Testis (tissue), 3 donors: Measurements from ENCODE around the gene SLC25A11. TPM values are rescaled to one million over a fixed set of nuclear protein-coding genes. Genes with fewer than 3 reads are reported as not detected.

Source experiments
- DNase-seq: peaks from one replicate; pipeline ENCODE4 v3.0.0-alpha.2; 2019
- H3K27ac ChIP-seq, 2 donors: fragments of 200-600 bp; sonication (generic); one replicate each; pipeline ENCODE4 v1.5.1; 2019
- H3K27me3 ChIP-seq: fragments of 200-600 bp; sonication (generic); one replicate; pipeline ENCODE4 v1.5.1; 2019
- H3K36me3 ChIP-seq: fragments of 200-600 bp; sonication (generic); one replicate; pipeline ENCODE4 v1.5.1; 2017; ENCODE audit warnings: low read depth; ENCODE audit errors: missing control alignments
- H3K4me1 ChIP-seq: fragments of 200-600 bp; sonication (generic); one replicate; pipeline ENCODE4 v1.5.1; 2019
- H3K4me3 ChIP-seq, 2 donors: fragments of 200-600 bp; sonication (generic); one replicate each; pipeline ENCODE4 v1.5.1; 2017 to 2019
- H3K9me3 ChIP-seq: fragments of 200-600 bp; sonication (generic); one replicate; pipeline ENCODE4 v1.5.1; 2017
- POLR2A ChIP-seq: fragments of 450-650 bp; IDR thresholded peaks from one replicate; pipeline ENCODE4 v1.6.1; 2017; ENCODE audit warnings: antibody characterized with exemption, mild to moderate bottlenecking, moderate library complexity
- WGBS, 2 donors: methylation state at CpG; one replicate each; pipeline ENCODE4 v1.1.5; 2018; 5-methylcytosine and 5-hydroxymethylcytosine counted together
- intact Hi-C: fragments of 100-400 bp; cut with DNase I; formaldehyde crosslinking; loops from one replicate; pipeline ENCODE4 v1.15.1; 2023; ENCODE audit warnings: low total_unique reads
- polyA plus RNA-seq: library from polyadenylated mRNA; stranded (reverse); fragments of 350-450 nt; fragmentation: Illumina TruSeq; extraction: RNeasy Lipid Tissue Mini Kit (QIAGEN cat#74804); gene quantifications from one replicate; pipeline ENCODE4 v1.2.3, GENCODE V29; 2014; ENCODE audit warnings: low read depth, low replicate concordance; ENCODE audit not compliant: insufficient read depth
- total RNA-seq, 2 donors: library from RNA; depleted of rRNA; stranded (reverse); fragments of >200 nt; gene quantifications; one replicate each; pipeline ENCODE4 v1.2.3, GENCODE V29; 2016
- TF ChIP-seq, protein P1 (sequence below), 3 experiments: fragments of 450-650 bp in 2 of 3; fragments of 200-600 bp in 1 of 3; sonication (generic) in 1 of 3; IDR thresholded peaks; one replicate each; pipeline ENCODE4 v1.5.1; 2016 to 2019; ENCODE audit warnings: antibody characterized with exemption in 3 of 3, mild to moderate bottlenecking in 2 of 3, moderate library complexity in 1 of 3

Gene SLC25A11
- total and polyA plus RNA-seq, 3 donors from 2014 or later = 23.7 to 25.9 (median 24.3) TPM

DNA sequence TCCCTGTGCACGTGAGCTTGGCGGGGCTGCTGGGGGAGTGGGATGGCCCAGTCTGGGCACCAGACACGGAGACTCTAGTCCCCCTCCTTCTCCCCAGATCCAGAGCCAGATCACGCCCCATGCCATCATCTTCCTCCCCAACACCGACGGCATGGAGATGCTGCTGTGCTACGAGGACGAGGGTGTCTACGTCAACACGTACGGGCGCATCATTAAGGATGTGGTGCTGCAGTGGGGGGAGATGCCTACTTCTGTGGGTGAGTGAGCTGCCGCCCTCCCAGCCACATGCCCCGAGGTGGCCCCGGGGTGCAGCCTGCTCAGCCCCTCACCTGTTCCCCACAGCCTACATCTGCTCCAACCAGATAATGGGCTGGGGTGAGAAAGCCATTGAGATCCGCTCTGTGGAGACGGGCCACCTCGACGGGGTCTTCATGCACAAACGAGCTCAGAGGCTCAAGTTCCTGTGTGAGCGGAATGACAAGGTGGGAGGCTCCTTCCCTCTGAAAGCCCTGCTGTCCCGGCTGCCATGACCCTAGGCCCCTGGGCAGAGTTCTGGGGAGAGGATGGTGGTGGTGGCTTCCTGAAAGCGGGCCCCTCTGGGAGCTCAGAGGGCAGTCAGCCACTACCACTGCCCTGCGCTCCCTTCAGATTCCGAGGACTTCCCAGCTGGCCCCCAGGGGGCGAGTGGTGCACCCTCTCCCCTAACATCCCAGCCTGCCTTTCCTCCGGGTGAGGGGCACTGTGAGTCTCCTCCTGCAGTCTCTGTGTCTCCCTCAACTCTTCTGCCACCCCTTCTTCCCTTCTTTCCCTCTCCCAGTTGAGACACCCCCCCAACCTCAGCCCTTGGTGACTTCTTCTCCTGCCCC lies 43.3 kb downstream of the SLC25A11 start:
- DNase-seq = no peak
- peaks cover 3% of the 10 kb centered on the region for H3K4me1 ChIP-seq
- no peaks in the 10 kb centered on the region for H3K27me3 ChIP-seq
- no peaks in the 10 kb centered on the region for H3K36me3 ChIP-seq
- no peaks in the 10 kb centered on the region for H3K9me3 ChIP-seq
- TF ChIP-seq POLR2A = no peak
- TF ChIP-seq, protein P1, sequence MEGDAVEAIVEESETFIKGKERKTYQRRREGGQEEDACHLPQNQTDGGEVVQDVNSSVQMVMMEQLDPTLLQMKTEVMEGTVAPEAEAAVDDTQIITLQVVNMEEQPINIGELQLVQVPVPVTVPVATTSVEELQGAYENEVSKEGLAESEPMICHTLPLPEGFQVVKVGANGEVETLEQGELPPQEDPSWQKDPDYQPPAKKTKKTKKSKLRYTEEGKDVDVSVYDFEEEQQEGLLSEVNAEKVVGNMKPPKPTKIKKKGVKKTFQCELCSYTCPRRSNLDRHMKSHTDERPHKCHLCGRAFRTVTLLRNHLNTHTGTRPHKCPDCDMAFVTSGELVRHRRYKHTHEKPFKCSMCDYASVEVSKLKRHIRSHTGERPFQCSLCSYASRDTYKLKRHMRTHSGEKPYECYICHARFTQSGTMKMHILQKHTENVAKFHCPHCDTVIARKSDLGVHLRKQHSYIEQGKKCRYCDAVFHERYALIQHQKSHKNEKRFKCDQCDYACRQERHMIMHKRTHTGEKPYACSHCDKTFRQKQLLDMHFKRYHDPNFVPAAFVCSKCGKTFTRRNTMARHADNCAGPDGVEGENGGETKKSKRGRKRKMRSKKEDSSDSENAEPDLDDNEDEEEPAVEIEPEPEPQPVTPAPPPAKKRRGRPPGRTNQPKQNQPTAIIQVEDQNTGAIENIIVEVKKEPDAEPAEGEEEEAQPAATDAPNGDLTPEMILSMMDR (IDR thresholded peaks at IDR 0.05) = no peak
- intact Hi-C loops = loop anchor here (10.0 kb wide), 1 partner anchor 192 kb away; the partner anchor contains the start of gene PELP1
- no peak overlapping the region for H3K4me3 ChIP-seq
- no peak overlapping the region for H3K27ac ChIP-seq
- 88 to 92% methylated on average over 20 to 27 of the region's 27 CpGs for WGBS, 2 donors

DNA sequence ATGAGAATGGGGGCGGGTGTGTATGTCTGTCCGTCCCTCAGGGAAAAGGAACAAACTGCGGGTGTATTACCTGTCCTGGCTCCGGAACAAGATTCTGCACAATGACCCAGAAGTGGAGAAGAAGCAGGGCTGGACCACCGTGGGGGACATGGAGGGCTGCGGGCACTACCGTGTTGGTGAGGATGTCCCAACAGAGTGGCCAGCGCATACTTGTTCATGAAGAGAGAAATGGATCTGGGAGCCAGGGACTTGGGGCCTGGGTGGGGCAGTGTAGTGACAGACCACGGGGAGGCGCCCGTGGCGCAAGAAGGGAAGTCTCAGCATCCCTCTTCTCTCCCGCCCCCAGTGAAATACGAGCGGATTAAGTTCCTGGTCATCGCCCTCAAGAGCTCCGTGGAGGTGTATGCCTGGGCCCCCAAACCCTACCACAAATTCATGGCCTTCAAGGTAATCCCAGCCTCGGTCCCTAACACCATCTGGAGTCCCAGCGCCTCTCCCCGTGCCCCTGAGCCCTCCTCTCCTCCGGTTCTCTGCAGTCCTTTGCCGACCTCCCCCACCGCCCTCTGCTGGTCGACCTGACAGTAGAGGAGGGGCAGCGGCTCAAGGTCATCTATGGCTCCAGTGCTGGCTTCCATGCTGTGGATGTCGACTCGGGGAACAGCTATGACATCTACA lies 44.1 kb downstream of the SLC25A11 start:
- Histone ChIP-seq H3K36me3 (no peaks in the 10 kb centered on the region), H3K27ac (no peak overlapping the region), H3K4me1 (peaks cover 3% of the 10 kb centered on the region), H3K27me3 (no peaks in the 10 kb centered on the region), H3K4me3 (no peak overlapping the region), H3K9me3 (no peaks in the 10 kb centered on the region)
- 76 to 78% methylated on average over 24 to 27 of the region's 27 CpGs for WGBS, 2 donors
- no peak for TF ChIP-seq POLR2A
- TF ChIP-seq, protein P1 (IDR thresholded peaks at IDR 0.05) = no peak
- DNase-seq = no peak
- intact Hi-C loops = loop anchor here (10.0 kb wide), 1 partner anchor 191 kb away; the partner anchor contains the start of gene PELP1

GRCh38 chr17:4895121-4895520 lies 44.7 kb downstream of the SLC25A11 start:
- 95% methylated on average over 13 of the region's 13 CpGs for WGBS, 2 donors
- H3K9me3 ChIP-seq = no peaks in the 10 kb centered on the region
- no peak overlapping the region for H3K4me3 ChIP-seq
- DNase-seq = no peak
- no peak overlapping the region for H3K27ac ChIP-seq
- H3K27me3 ChIP-seq = no peaks in the 10 kb centered on the region
- intact Hi-C loops = loop anchor here (10.0 kb wide), 1 partner anchor 190 kb away; the partner anchor contains the start of gene PELP1
- TF ChIP-seq, protein P1 (IDR thresholded peaks at IDR 0.05) = no peak
- no peak for TF ChIP-seq POLR2A
- H3K36me3 ChIP-seq = no peaks in the 10 kb centered on the region
- peaks cover 3% of the 10 kb centered on the region for H3K4me1 ChIP-seq

DNA sequence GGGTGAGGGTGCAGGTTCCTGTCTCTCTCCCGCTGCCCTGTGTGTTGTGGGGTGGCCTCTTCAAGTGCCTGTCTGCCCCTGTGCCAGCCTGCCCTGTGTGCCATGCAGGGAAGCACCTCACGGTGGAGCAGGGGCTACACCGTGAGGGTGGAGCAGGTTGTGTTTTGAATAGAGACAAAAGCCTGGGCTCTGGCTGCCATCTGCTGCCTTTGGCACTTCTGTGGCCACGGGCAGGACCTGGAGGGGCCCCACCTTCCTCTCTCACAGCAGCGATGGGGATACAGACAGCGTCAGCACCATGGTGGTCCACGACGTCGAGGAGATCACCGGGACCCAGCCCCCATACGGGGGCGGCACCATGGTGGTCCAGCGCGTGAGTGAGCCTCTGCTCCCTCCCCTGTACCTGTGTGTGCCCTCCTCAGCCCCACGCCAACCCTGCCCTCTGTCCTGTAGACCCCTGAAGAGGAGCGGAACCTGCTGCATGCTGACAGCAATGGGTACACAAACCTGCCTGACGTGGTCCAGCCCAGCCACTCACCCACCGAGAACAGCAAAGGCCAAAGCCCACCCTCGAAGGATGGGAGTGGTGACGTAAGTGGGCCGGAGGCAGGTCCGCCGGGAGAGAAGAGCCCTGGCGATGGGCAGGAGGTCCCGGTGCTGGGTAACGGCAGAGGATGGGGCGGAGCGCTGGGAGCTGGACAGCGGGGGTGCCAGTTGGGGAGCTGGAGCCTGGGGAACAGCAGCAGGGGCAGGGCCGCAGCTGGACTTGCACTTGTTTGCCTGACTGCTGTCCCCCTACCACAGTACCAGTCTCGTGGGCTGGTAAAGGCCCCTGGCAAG lies 45.9 kb downstream of the SLC25A11 start:
- H3K4me3 ChIP-seq = no peak overlapping the region
- whole genome bisulfite sequencing, 2 donors = 86 to 92% methylated on average over 24 to 31 of the region's 31 CpGs
- H3K27ac ChIP-seq = no peak overlapping the region
- H3K36me3 ChIP-seq = no peaks in the 10 kb centered on the region
- no peaks in the 10 kb centered on the region for H3K9me3 ChIP-seq
- DNase-seq = no peak
- TF ChIP-seq, protein P1 (IDR thresholded peaks at IDR 0.05) = no peak
- no peak for TF ChIP-seq POLR2A
- intact Hi-C loops = loop anchor here (10.0 kb wide), 1 partner anchor 189 kb away; the partner anchor contains the start of gene PELP1
- peaks cover 3% of the 10 kb centered on the region for H3K4me1 ChIP-seq
- H3K27me3 ChIP-seq = no peaks in the 10 kb centered on the region
